PFSK-1 (cell line): ENCODE results near the gene GRAMD1C.

Experiments used
- FOXP2 ChIP-seq: optimal IDR thresholded peaks from 2 replicates; pipeline ENCODE3; 2011; ENCODE audit warnings: borderline replicate concordance, control low read depth, inconsistent platforms; ENCODE audit not compliant: insufficient read depth; ENCODE audit errors: extremely low read length, extremely low read depth
- POLR2AphosphoS5 ChIP-seq: IDR thresholded peaks from 2 replicates; pipeline ENCODE4 v1.6.1; 2012; ENCODE audit warnings: low read depth, mild to moderate bottlenecking, control low read depth, low read length, moderate library complexity
- SIN3A ChIP-seq: IDR thresholded peaks from 2 replicates; pipeline ENCODE4 v1.6.1; 2012; ENCODE audit warnings: mild to moderate bottlenecking, low read length, moderate library complexity, borderline replicate concordance; ENCODE audit not compliant: insufficient read depth
- TAF1 ChIP-seq: IDR thresholded peaks from 2 replicates; pipeline ENCODE4 v1.6.1; 2012; ENCODE audit warnings: low read length, control low read depth, borderline replicate concordance; ENCODE audit not compliant: insufficient read depth
- TF ChIP-seq, protein P1 (sequence below), 2 experiments: IDR thresholded peaks; 2 replicates each; pipeline versions ENCODE4 v1.6.1 to v1.8.0; 2011 to 2012; ENCODE audit warnings: low read depth in 2 of 2, low read length in 2 of 2, control low read depth in 1 of 2, inconsistent platforms in 1 of 2, mild to moderate bottlenecking in 1 of 2, moderate library complexity in 1 of 2; ENCODE audit not compliant: insufficient read depth in 1 of 2

The GRAMD1C gene

DNA sequence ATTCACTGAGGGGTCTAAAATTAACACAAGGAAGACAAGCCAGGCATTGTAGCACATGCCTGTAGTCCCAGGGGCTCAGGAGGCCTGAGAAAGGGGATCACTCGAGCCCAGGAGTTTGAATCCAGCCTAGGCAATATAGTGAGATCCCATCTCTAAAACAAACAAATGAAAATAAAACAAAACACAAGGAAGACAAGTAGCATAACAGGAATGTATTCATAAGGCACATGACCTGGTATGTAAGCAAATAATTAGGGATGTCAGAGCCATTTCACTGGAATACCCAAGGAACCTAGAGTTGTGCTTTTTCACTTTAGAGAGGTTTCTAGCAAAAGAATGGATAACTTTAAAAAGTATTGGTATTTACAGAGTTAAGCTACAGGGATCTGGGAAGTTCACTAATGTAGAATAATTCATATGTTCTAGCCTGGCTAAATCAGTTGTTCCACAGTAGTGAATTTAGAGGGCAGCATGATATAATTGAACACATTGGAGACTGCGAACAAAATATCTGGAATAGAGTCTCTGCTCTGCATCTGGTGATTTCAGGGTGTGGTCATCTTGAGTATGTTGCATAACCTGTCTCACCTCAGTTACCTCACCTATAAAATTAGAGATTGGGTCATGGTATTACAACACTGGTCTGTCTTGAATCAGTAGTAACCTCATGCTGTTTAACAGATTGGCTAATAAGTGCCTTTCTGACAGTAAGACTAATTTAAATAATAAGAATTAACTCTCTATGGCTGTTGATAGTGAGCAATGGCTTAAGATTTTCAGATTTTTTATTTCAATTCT lies 9.3 kb downstream of the GRAMD1C start:
- TF ChIP-seq SIN3A (no peak), TAF1 (no peak), FOXP2 (no peak), POLR2AphosphoS5 (no peak)
- TF ChIP-seq, protein P1, sequence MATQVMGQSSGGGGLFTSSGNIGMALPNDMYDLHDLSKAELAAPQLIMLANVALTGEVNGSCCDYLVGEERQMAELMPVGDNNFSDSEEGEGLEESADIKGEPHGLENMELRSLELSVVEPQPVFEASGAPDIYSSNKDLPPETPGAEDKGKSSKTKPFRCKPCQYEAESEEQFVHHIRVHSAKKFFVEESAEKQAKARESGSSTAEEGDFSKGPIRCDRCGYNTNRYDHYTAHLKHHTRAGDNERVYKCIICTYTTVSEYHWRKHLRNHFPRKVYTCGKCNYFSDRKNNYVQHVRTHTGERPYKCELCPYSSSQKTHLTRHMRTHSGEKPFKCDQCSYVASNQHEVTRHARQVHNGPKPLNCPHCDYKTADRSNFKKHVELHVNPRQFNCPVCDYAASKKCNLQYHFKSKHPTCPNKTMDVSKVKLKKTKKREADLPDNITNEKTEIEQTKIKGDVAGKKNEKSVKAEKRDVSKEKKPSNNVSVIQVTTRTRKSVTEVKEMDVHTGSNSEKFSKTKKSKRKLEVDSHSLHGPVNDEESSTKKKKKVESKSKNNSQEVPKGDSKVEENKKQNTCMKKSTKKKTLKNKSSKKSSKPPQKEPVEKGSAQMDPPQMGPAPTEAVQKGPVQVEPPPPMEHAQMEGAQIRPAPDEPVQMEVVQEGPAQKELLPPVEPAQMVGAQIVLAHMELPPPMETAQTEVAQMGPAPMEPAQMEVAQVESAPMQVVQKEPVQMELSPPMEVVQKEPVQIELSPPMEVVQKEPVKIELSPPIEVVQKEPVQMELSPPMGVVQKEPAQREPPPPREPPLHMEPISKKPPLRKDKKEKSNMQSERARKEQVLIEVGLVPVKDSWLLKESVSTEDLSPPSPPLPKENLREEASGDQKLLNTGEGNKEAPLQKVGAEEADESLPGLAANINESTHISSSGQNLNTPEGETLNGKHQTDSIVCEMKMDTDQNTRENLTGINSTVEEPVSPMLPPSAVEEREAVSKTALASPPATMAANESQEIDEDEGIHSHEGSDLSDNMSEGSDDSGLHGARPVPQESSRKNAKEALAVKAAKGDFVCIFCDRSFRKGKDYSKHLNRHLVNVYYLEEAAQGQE (IDR thresholded peaks at IDR 0.05; ENCODE audit: insufficient read depth in 1 of 2, low read depth in 2 of 2, low read length in 2 of 2), result no peak

DNA sequence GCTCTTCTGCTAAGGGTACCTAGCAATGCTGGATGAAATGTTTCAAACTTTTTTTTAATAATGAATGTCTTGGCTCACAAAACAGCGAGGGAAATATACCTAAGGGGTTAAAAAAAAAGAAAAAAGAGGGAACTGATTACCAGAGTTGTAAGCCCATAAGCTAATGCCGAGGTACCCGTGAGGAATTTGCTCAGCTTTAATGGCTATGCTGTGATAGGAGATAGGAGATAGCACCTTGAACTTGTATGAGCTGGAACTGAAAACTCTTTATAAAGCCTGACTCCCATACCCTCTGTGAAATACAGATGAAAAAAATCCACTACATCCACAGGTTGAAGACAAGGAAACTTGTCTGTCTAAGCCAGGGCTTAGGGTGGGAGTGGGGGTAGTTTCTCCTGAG lies 13.9 kb downstream of the GRAMD1C start:
- TF ChIP-seq SIN3A (no peak), FOXP2 (no peak), POLR2AphosphoS5 (no peak), TAF1 (no peak)

DNA sequence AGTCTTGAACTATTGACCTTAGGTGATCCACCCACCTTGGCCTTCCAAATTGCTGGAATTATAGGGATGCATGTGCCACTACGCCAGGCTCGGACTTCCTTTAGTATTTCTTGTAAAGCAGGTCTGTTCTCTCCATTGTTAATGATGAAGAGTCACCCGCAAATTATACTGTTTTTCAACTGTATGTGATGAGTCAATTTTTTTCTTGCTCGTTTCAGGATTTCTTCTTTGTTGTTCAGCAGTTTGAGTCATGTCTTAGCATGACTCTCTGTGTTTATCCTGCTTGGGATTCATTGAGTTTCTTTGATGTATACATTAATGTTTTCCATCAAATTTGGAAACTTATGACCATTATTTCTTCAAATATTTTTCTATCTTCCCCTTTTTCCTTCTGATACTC lies 28.9 kb downstream of the GRAMD1C start:
- TF ChIP-seq FOXP2 (no peak), TAF1 (no peak), POLR2AphosphoS5 (no peak), SIN3A (no peak)
- TF ChIP-seq, protein P1 (IDR thresholded peaks at IDR 0.05; ENCODE audit: insufficient read depth in 1 of 2, low read depth in 2 of 2, low read length in 2 of 2), result no peak

DNA sequence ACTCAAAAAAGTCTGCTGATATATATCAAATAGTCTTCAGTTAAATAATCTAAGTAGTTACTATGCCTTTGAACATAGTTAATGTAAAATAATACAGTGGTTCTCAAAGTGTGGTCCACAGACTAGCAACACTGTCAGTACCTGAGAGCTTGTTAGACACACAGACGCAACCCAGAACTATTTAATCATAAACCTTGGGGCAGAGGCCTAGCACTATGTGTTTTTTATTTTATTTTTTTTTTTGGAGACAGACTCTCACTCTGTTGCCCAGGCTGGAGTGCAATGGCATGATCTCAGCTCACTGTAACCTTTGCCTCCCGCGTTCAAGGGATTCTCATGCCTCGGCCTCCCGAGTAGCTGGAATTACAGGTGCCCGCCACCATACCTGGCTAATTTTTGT lies 34.7 kb downstream of the GRAMD1C start:
- TF ChIP-seq FOXP2 (no peak), POLR2AphosphoS5 (no peak), SIN3A (no peak), TAF1 (no peak)
- TF ChIP-seq, protein P1 (IDR thresholded peaks at IDR 0.05; ENCODE audit: insufficient read depth in 1 of 2, low read depth in 2 of 2, low read length in 2 of 2), result no peak

DNA sequence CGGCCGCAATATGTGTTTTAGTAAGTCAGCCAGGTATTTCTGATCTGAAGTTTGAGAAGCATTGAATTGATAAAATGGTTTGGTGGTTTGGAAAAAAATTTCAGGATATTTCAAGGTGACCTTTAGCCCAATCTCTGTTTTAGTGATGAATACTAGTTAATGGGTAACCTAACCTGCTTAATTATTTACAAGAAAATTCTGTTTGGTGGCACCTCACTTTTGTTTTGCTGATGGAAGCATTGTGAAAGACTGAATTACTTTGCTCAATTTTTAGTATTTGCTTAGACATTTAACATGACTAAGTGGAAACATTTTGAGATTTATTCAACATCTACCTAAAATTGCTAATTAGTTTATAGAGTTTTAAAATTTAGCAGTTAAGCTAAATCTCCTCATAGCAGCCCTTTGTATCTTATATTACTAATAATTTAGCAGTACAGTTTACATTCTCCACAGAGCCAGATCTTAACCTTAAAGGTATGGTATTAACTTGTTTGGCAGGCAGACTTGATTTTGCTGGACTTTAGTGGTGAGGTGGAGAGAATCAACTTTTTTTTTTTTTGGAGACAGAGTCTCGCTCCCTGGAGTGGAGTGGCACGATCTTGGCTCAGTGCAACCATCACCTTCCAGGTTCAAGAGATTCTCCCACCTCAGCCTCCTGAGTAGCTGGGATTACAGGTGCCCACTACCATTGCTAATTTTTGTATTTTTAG lies 35.4 kb downstream of the GRAMD1C start:
- TF ChIP-seq TAF1 (no peak), SIN3A (no peak), FOXP2 (no peak), POLR2AphosphoS5 (no peak)
- TF ChIP-seq, protein P1 (IDR thresholded peaks at IDR 0.05; ENCODE audit: insufficient read depth in 1 of 2, low read depth in 2 of 2, low read length in 2 of 2), result no peak
